GM18508 (cell line): ENCODE measurements around the gene TRPV4.

ENCODE experiments used
- ATAC-seq: cut with Tn5 transposase; IDR thresholded peaks from one replicate; pipeline ENCODE4 v1.9.1; 2021; ENCODE audit warnings: moderate number of reproducible peaks; ENCODE audit not compliant: insufficient read depth, unreplicated experiment

Gene TRPV4

GRCh38 chr12:109783135-109783964, 49.8 kb downstream of the TRPV4 start:
- no peak for ATAC-seq

- no peak for ATAC-seq
These were observed 50.9 kb downstream of the TRPV4 start for GRCh38 chr12:109782326-109782703.

GRCh38 chr12:109781668-109782325, 51.4 kb downstream of the TRPV4 start:
- ATAC-seq: no peak

GRCh38 chr12:109779382-109779781, 53.8 kb downstream of the TRPV4 start:
- ATAC-seq: no peak

- ATAC-seq: no peak
These were observed 54.5 kb downstream of the TRPV4 start for GRCh38 chr12:109778684-109779083.

GRCh38 chr12:109777544-109777943, 55.7 kb downstream of the TRPV4 start:
- ATAC-seq: no peak

GRCh38 chr12:109776624-109777023, 56.6 kb downstream of the TRPV4 start:
- no peak for ATAC-seq

GRCh38 chr12:109775172-109775881, 57.9 kb downstream of the TRPV4 start:
- ATAC-seq: no peak

- ATAC-seq: no peak
These were observed 59.7 kb downstream of the TRPV4 start for GRCh38 chr12:109773384-109774011.

- no peak for ATAC-seq
These were observed 60.4 kb downstream of the TRPV4 start for GRCh38 chr12:109772622-109773321.

GRCh38 chr12:109771746-109772621, 61.2 kb downstream of the TRPV4 start:
- no peak for ATAC-seq

GRCh38 chr12:109770861-109771670, 62.1 kb downstream of the TRPV4 start:
- ATAC-seq: no peak

GRCh38 chr12:109770104-109770860, 62.9 kb downstream of the TRPV4 start:
- no peak for ATAC-seq

GRCh38 chr12:109768901-109769670, 64.1 kb downstream of the TRPV4 start:
- ATAC-seq: no peak

- no peak for ATAC-seq
These were observed 65.0 kb downstream of the TRPV4 start for GRCh38 chr12:109767991-109768900.

- ATAC-seq: no peak
These were observed 65.7 kb downstream of the TRPV4 start for GRCh38 chr12:109767456-109767855.
